Measurements from ENCODE around the gene ARMC6.

The ARMC6 gene

GRCh38 chr19:19055701-19056100, 22.3 kb downstream of the ARMC6 start:
- DNase-seq = no peak

GRCh38 chr19:19056636-19057275, 23.4 kb downstream of the ARMC6 start:
- no peak for DNase-seq

GRCh38 chr19:19057317-19057716, 23.9 kb downstream of the ARMC6 start:
- no peak for DNase-seq

- DNase-seq = no peak
Observed at GRCh38 chr19:19057720-19058119, 24.3 kb downstream of the ARMC6 start.

GRCh38 chr19:19059018-19059836, 25.8 kb downstream of the ARMC6 start:
- no peak for DNase-seq

GRCh38 chr19:19059837-19060611, 26.6 kb downstream of the ARMC6 start:
- DNase-seq = no peak

GRCh38 chr19:19061506-19061905, 28.1 kb downstream of the ARMC6 start:
- no peak for DNase-seq

- DNase-seq = peak in 1 of 2 experiments; percentile 6
Observed at GRCh38 chr19:19062454-19063182, 29.2 kb downstream of the ARMC6 start.

- peak; percentile 96 to 99 for DNase-seq
Observed at GRCh38 chr19:19063183-19064097, 30.0 kb downstream of the ARMC6 start, which contains the start of gene SLC25A42. SLC25A42 (plus strand) TSS chr19:19063994; CDS start chr19:19096125, 32,131 bp downstream.

GRCh38 chr19:19064098-19064722, 30.8 kb downstream of the ARMC6 start:
- peak; percentile 57 to 63 for DNase-seq

- no peak for DNase-seq
Observed at GRCh38 chr19:19064811-19065745, 31.7 kb downstream of the ARMC6 start.

- no peak for DNase-seq
Observed at GRCh38 chr19:19067276-19068072, 34.1 kb downstream of the ARMC6 start.

- DNase-seq = no peak
Observed at GRCh38 chr19:19068659-19069654, 35.6 kb downstream of the ARMC6 start.

- no peak for DNase-seq
Observed at GRCh38 chr19:19071897-19072296, 38.5 kb downstream of the ARMC6 start.

GRCh38 chr19:19074196-19074882, 40.9 kb downstream of the ARMC6 start:
- no peak for DNase-seq

- no peak for DNase-seq
Observed at GRCh38 chr19:19075126-19075525, 41.7 kb downstream of the ARMC6 start.

- DNase-seq = no peak
Observed at GRCh38 chr19:19076476-19076875, 43.1 kb downstream of the ARMC6 start.

Measured in SW 1271 (cell line).